IPS-15b (cell line): ENCODE measurements around the gene GALNT10.

Source experiments
- H3K27me3 ChIP-seq: one replicate; pipeline ENCODE4 v1.6.1; 2013; ENCODE audit warnings: low read length; ENCODE audit not compliant: control insufficient read depth, insufficient read depth
- H3K36me3 ChIP-seq: one replicate; pipeline ENCODE4 v1.6.1; 2013; ENCODE audit warnings: low read length; ENCODE audit not compliant: control insufficient read depth, insufficient read depth
- H3K4me1 ChIP-seq: one replicate; pipeline ENCODE4 v1.6.1; 2013; ENCODE audit warnings: mild to moderate bottlenecking, low read length; ENCODE audit not compliant: control insufficient read depth, insufficient read depth
- H3K4me3 ChIP-seq: one replicate; pipeline ENCODE4 v1.5.1; 2013; ENCODE audit warnings: low read depth, low read length
- H3K9ac ChIP-seq: one replicate; pipeline ENCODE4 v1.6.1; 2013; ENCODE audit warnings: low read depth, mild to moderate bottlenecking, low read length
- H3K9me3 ChIP-seq: one replicate; pipeline ENCODE4 v1.6.1; 2013; ENCODE audit warnings: mild to moderate bottlenecking, low read length; ENCODE audit not compliant: control insufficient read depth, insufficient read depth

GALNT10 gene

GRCh38 chr5:154455585-154455984, 265.1 kb downstream of the GALNT10 start:
- Histone ChIP-seq H3K9me3 (no peaks in the 10 kb centered on the region), H3K4me3 (no peak overlapping the region), H3K9ac (no peak overlapping the region), H3K4me1 (no peaks in the 10 kb centered on the region), H3K27me3 (no peaks in the 10 kb centered on the region), H3K36me3 (peaks cover 6% of the 10 kb centered on the region)

DNA sequence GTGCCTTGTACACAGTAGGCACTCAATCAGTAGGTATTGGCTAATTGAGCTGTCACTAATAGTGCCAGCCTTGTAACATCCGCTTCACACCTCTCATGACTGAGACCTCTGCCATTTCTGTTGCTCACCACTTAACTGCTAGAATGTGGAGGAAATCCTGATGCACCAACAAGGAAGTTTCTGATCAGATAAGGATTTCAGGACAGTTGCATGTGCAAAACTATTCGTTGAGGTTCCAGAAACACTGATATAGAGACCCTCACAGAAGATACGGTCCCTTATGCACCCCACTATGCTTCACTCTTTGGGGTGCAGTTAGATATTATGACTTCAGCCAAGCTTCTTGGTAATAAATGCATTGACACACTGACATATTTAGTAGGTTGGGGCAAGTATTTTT, 266.0 kb downstream of the GALNT10 start:
- Histone ChIP-seq H3K4me3 (no peak overlapping the region), H3K9me3 (no peaks in the 10 kb centered on the region), H3K9ac (no peak overlapping the region), H3K4me1 (no peaks in the 10 kb centered on the region), H3K36me3 (peaks cover 6% of the 10 kb centered on the region), H3K27me3 (no peaks in the 10 kb centered on the region)

DNA sequence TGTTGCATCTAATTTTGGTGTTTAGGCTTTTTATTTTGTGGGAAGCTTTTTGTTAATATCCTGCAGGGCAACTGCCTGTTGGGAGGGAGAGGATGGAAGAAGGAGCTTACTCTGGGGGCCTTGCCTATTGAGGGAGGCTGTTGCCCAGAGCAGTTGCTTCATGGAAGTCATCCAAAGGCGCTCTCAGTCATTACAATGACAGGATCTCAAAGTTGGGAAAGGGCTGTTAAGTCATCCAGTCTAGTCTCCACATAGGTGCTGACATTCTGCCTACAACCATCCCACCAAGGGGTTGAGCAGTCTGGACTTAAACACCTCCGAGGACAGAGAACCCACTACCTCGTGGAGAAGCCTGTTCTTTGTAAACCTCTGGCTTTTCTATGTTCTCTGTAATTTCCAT, 268.5 kb downstream of the GALNT10 start:
- H3K4me3 ChIP-seq: no peak overlapping the region
- no peaks in the 10 kb centered on the region for H3K9me3 ChIP-seq
- H3K36me3 ChIP-seq: peaks cover 5% of the 10 kb centered on the region
- no peaks in the 10 kb centered on the region for H3K27me3 ChIP-seq
- H3K4me1 ChIP-seq: no peaks in the 10 kb centered on the region
- H3K9ac ChIP-seq: no peak overlapping the region

- H3K9ac ChIP-seq: no peak overlapping the region
- no peaks in the 10 kb centered on the region for H3K9me3 ChIP-seq
- no peaks in the 10 kb centered on the region for H3K27me3 ChIP-seq
- H3K4me3 ChIP-seq: no peak overlapping the region
- no peaks in the 10 kb centered on the region for H3K4me1 ChIP-seq
- peaks cover 2% of the 10 kb centered on the region for H3K36me3 ChIP-seq
Measured at GRCh38 chr5:154460172-154460571, 269.6 kb downstream of the GALNT10 start.

GRCh38 chr5:154461531-154461930, 271.0 kb downstream of the GALNT10 start:
- Histone ChIP-seq H3K36me3 (no peaks in the 10 kb centered on the region), H3K9ac (no peak overlapping the region), H3K9me3 (no peaks in the 10 kb centered on the region), H3K4me1 (no peaks in the 10 kb centered on the region), H3K4me3 (no peak overlapping the region), H3K27me3 (peaks cover 7% of the 10 kb centered on the region)

DNA sequence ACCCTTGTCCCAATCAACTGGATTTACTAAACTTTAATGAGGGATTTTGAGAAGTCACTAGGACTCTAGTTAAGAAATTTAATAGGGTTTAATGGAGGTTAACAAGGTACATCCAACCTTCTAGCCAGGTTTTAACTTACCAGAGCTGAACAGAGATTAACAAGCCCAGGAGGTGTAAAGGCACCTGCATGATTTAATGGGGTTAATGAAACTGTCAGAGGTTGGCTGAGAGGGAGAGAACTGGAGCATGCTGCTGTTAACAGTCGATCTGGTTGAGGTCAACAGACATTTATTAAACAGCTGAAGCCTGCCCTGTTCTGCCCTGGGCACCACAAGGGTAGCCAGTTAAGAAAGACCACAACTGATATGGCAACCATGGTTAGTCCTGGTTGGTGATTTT, 273.9 kb downstream of the GALNT10 start:
- H3K9ac ChIP-seq: no peak overlapping the region
- no peaks in the 10 kb centered on the region for H3K4me1 ChIP-seq
- no peaks in the 10 kb centered on the region for H3K36me3 ChIP-seq
- peaks cover 35% of the 10 kb centered on the region for H3K27me3 ChIP-seq
- H3K9me3 ChIP-seq: no peaks in the 10 kb centered on the region
- H3K4me3 ChIP-seq: no peak overlapping the region

DNA sequence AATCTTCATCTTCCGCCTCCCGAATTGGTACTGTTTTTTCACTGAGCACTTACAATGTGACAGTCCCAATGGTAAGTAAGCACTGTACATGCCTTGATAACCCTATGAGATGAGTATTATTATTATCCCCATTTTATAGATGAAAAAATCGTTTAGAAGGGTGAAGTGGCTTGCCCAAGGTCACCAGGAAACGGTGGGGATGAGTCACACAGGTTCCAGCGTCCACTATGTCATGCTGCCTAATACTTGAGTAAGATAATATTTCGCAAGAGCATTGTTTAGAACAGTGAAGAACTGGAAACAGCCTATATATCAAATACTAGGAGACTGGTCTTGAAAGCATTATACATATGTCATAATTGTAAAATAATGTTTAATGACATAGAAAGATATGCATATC, 274.6 kb downstream of the GALNT10 start:
- no peak overlapping the region for H3K9ac ChIP-seq
- H3K36me3 ChIP-seq: no peaks in the 10 kb centered on the region
- no peaks in the 10 kb centered on the region for H3K9me3 ChIP-seq
- H3K4me1 ChIP-seq: no peaks in the 10 kb centered on the region
- no peak overlapping the region for H3K4me3 ChIP-seq
- peaks cover 42% of the 10 kb centered on the region for H3K27me3 ChIP-seq

DNA sequence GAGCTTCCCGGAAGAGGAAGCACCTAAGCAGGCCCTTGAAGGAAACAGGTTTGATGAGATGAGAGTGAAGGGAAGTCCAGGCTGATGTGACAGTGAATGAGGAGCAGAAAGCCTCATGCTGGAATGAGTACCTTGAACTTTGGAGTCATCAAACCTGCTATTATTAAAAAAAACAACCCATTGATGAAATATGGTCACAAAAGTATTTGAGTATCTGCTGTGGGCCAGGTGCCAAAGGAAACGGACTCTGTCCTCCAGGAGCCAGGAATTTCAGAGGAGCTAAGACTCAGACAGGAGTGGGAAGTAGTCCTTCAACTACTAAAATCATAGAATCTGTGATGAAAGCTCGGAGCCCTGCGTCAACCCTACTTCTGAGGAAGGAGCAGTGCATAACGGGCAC, 275.6 kb downstream of the GALNT10 start:
- H3K4me1 ChIP-seq: no peaks in the 10 kb centered on the region
- H3K9ac ChIP-seq: no peak overlapping the region
- no peaks in the 10 kb centered on the region for H3K36me3 ChIP-seq
- H3K9me3 ChIP-seq: no peaks in the 10 kb centered on the region
- H3K27me3 ChIP-seq: peaks cover 52% of the 10 kb centered on the region
- H3K4me3 ChIP-seq: no peak overlapping the region

- H3K4me3 ChIP-seq: no peak overlapping the region
- H3K27me3 ChIP-seq: peaks cover 57% of the 10 kb centered on the region
- H3K4me1 ChIP-seq: no peaks in the 10 kb centered on the region
- H3K36me3 ChIP-seq: no peaks in the 10 kb centered on the region
- H3K9ac ChIP-seq: no peak overlapping the region
- no peaks in the 10 kb centered on the region for H3K9me3 ChIP-seq
Measured at GRCh38 chr5:154466671-154467070, 276.1 kb downstream of the GALNT10 start.

GRCh38 chr5:154467655-154468354, 277.3 kb downstream of the GALNT10 start:
- no peaks in the 10 kb centered on the region for H3K36me3 ChIP-seq
- no peak overlapping the region for H3K4me3 ChIP-seq
- H3K9me3 ChIP-seq: no peaks in the 10 kb centered on the region
- H3K9ac ChIP-seq: no peak overlapping the region
- peaks cover 68% of the 10 kb centered on the region for H3K27me3 ChIP-seq
- no peaks in the 10 kb centered on the region for H3K4me1 ChIP-seq

- Histone ChIP-seq H3K4me1 (no peaks in the 10 kb centered on the region), H3K9ac (no peak overlapping the region), H3K9me3 (no peaks in the 10 kb centered on the region), H3K4me3 (peak overlapping the region; percentile 2), H3K36me3 (no peaks in the 10 kb centered on the region), H3K27me3 (peaks cover 92% of the 10 kb centered on the region)
Measured at GRCh38 chr5:154470137-154470536, 279.6 kb downstream of the GALNT10 start.
